ENCODE measurements around the gene ERI2.

DNA sequence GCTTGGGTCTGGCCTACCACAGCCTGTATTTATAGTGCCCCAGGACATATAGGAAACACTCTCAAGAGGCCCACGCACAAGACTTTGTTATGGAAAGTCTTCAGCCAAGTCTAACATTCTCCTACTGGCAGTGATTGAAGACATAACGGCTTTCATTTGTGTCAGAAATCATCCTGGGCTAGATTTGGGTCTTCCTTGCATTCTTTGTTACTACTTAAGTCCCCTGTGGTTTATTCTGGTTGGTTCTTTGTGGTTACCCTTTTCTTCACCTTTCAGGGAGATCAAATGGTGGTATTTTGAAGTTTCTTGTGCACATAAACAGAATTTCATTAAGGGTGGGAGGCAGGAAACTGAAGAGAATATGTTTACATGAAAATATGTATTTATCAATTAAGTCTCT is 37.8 kb upstream of the ERI2 start:
- TF ChIP-seq CTCF (IDR thresholded peaks at IDR 0.05; ENCODE audit: low read length) (no peak), EZH2 (optimal IDR thresholded peaks at IDR 0.05; ENCODE audit: low read depth, low read length) (no peak), EZH2phosphoT487 (IDR thresholded peaks at IDR 0.05; ENCODE audit: low read length) (no peak)
